BE2C (cell line): ENCODE data around the gene CYTH4.

ENCODE experiments used
- DNase-seq: peaks from one replicate; pipeline ENCODE4 v3.0.0-alpha.2; 2020
- H3K27me3 ChIP-seq: fragments of 250-450 bp; sonication (Bioruptor Pico); 2 replicates; pipeline ENCODE4 v1.5.1; 2020; ENCODE audit warnings: mild to moderate bottlenecking
- H3K36me3 ChIP-seq: fragments of 250-450 bp; sonication (Bioruptor Pico); 2 replicates; pipeline ENCODE4 v1.5.1; 2020; ENCODE audit warnings: mild to moderate bottlenecking
- H3K4me1 ChIP-seq: fragments of 250-450 bp; sonication (Bioruptor Pico); 2 replicates; pipeline ENCODE4 v1.5.1; 2020
- H3K4me3 ChIP-seq: 2 replicates; pipeline ENCODE4 v1.5.1; 2011; ENCODE audit warnings: low read depth, low read length
- H3K9me3 ChIP-seq: fragments of 250-450 bp; sonication (Bioruptor Pico); 2 replicates; pipeline ENCODE4 v1.5.1; 2020
- TF ChIP-seq, protein P1 (sequence below): IDR thresholded peaks from 2 replicates; pipeline ENCODE4 v1.5.1; 2012; ENCODE audit warnings: mild to moderate bottlenecking, low read depth, low read length

CYTH4 gene

DNA sequence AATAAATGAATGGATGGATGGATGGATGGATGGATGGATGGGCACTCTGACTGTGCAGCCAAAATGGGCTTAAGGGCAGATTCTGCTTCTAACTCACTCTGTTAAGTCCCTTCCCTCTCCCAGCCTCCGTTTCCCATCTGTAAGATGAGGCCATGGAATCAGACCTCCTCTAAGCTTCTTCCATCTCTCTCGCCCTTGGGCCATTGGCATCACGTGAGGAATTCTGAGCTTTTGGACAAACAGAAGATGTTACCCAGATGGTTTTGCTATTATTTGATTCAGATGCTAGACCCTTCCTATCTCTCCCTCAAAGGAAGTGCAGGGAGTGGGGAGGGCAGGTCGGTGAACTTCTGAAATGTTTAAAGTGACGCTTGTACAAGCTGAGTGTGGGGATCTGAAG, 4.0 kb upstream of the CYTH4 start:
- Histone ChIP-seq H3K4me3 (no peak overlapping the region), H3K9me3 (no peaks in the 10 kb centered on the region; the same call in 1 of the 2 replicates), H3K4me1 (no peaks in the 10 kb centered on the region), H3K36me3 (no peaks in the 10 kb centered on the region), H3K27me3 (no peaks in the 10 kb centered on the region; the same call in 1 of the 2 replicates)
- no peak for DNase-seq
- TF ChIP-seq, protein P1, sequence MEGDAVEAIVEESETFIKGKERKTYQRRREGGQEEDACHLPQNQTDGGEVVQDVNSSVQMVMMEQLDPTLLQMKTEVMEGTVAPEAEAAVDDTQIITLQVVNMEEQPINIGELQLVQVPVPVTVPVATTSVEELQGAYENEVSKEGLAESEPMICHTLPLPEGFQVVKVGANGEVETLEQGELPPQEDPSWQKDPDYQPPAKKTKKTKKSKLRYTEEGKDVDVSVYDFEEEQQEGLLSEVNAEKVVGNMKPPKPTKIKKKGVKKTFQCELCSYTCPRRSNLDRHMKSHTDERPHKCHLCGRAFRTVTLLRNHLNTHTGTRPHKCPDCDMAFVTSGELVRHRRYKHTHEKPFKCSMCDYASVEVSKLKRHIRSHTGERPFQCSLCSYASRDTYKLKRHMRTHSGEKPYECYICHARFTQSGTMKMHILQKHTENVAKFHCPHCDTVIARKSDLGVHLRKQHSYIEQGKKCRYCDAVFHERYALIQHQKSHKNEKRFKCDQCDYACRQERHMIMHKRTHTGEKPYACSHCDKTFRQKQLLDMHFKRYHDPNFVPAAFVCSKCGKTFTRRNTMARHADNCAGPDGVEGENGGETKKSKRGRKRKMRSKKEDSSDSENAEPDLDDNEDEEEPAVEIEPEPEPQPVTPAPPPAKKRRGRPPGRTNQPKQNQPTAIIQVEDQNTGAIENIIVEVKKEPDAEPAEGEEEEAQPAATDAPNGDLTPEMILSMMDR: no peak

- H3K4me1 ChIP-seq: no peaks in the 10 kb centered on the region
These were observed 2.8 kb upstream of the CYTH4 start for GRCh38 chr22:37279331-37280181.

DNA sequence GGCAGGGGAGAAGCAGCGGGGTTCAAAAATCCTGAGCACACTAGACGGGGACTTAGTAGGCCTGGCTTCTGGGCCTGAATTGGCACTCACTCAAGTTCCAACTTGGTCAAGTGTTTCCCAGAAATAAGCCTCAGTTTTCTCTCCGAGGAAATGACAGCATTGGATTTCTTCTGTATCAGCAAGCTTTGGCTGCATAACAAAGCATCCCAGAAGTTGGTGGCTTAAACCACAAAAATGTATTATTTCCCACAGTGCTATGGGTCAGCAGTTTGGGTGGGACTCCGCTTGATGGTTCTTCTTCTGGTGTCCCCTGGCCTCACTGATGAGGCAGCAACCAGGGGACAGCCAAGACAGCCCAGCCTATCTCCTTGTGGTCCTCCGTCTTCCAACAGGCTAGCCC, 1.6 kb upstream of the CYTH4 start:
- TF ChIP-seq, protein P1: no peak
- Histone ChIP-seq H3K36me3 (no peaks in the 10 kb centered on the region), H3K27me3 (no peaks in the 10 kb centered on the region; the same call in 1 of the 2 replicates), H3K4me1 (no peaks in the 10 kb centered on the region), H3K4me3 (no peak overlapping the region), H3K9me3 (no peaks in the 10 kb centered on the region; the same call in 1 of the 2 replicates)
- no peak for DNase-seq

More at GRCh38 chr22:37279331-37280181, 2.8 kb upstream of the CYTH4 start:
- TF ChIP-seq, protein P1: no peak
- no peak overlapping the region for H3K4me3 ChIP-seq
- no peaks in the 10 kb centered on the region for H3K36me3 ChIP-seq
- no peak for DNase-seq
- no peaks in the 10 kb centered on the region; the same call in 1 of the 2 replicates for H3K27me3 ChIP-seq
- no peaks in the 10 kb centered on the region; the same call in 1 of the 2 replicates for H3K9me3 ChIP-seq

- Histone ChIP-seq H3K4me1 (no peaks in the 10 kb centered on the region), H3K36me3 (no peaks in the 10 kb centered on the region), H3K4me3 (no peak overlapping the region), H3K27me3 (no peaks in the 10 kb centered on the region; the same call in 1 of the 2 replicates), H3K9me3 (no peaks in the 10 kb centered on the region; the same call in 1 of the 2 replicates)
- no peak for DNase-seq
- TF ChIP-seq, protein P1: no peak
These were observed 1.1 kb upstream of the CYTH4 start for GRCh38 chr22:37281195-37281594.

- H3K27me3 ChIP-seq: peaks cover 3% of the 10 kb centered on the region; the same call in 1 of the 2 replicates
- H3K36me3 ChIP-seq: no peaks in the 10 kb centered on the region
- no peak for DNase-seq
- H3K9me3 ChIP-seq: no peaks in the 10 kb centered on the region; the same call in 1 of the 2 replicates
- no peak overlapping the region for H3K4me3 ChIP-seq
- TF ChIP-seq, protein P1: no peak
- no peaks in the 10 kb centered on the region for H3K4me1 ChIP-seq
These were observed 493 bp upstream of the CYTH4 start for GRCh38 chr22:37281646-37282384.
